ENCODE results near the gene ASB16.

GRCh38 chr17:44219108-44219615, 48.7 kb downstream of the ASB16 start:
- TF ChIP-seq, protein P1, sequence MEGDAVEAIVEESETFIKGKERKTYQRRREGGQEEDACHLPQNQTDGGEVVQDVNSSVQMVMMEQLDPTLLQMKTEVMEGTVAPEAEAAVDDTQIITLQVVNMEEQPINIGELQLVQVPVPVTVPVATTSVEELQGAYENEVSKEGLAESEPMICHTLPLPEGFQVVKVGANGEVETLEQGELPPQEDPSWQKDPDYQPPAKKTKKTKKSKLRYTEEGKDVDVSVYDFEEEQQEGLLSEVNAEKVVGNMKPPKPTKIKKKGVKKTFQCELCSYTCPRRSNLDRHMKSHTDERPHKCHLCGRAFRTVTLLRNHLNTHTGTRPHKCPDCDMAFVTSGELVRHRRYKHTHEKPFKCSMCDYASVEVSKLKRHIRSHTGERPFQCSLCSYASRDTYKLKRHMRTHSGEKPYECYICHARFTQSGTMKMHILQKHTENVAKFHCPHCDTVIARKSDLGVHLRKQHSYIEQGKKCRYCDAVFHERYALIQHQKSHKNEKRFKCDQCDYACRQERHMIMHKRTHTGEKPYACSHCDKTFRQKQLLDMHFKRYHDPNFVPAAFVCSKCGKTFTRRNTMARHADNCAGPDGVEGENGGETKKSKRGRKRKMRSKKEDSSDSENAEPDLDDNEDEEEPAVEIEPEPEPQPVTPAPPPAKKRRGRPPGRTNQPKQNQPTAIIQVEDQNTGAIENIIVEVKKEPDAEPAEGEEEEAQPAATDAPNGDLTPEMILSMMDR (IDR thresholded peaks at IDR 0.05): peak in 3 of 4 experiments; percentile 45 to 88 (median 67)
- TF ChIP-seq POLR2A (IDR thresholded peaks at IDR 0.05): peak in 1 of 2 donors; percentile 47
